ENCODE results near the gene FRAT1.

FRAT1 gene

DNA sequence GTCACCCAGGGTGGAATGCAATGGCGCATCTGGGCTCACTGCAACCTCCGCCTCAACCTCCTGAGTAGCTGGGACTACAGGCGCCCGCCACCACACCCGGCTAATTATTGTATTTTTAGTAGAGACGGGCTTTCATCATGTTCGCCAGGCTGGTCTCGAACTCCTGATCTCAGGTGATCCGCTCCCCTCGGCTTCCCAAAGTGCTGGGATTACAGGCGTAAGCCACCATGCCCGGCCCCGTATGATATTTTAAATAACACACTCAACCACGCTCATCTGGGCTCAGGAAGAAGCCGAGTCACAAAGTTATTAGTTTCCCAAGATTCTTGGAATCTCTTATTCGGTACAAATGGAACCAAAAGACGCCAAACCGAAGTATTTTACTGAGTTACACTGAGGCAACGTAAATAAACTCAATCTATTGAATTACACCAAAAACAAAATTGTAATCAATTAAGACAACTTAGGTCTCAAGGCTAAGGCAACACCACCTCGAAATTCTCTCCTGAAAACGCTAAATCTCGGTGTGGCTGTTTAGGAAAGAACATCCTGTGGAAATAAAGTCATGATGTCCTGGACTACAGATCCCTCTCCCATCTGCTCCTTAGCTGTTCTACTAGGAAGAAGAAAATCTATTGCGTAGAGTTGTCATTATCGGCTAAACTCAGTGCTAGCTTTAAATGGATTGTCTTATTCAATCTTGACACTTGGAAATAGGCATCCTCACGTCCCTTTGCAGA is 27.5 kb upstream of the FRAT1 start:
- H3K36me3 ChIP-seq (ENCODE audit: control insufficient read depth, insufficient read depth, low read length) = no peaks in the 10 kb centered on the region
- peak overlapping the region; percentile 71 for H3K4me3 ChIP-seq (ENCODE audit: low read depth, low read length)
- peak overlapping the region; percentile 47 for H3K9ac ChIP-seq (ENCODE audit: low read depth, low read length)
- H3K4me1 ChIP-seq (ENCODE audit: control insufficient read depth, insufficient read depth, low read length) = no peaks in the 10 kb centered on the region
- H3K27me3 ChIP-seq (ENCODE audit: control insufficient read depth, insufficient read depth, low read length) = no peaks in the 10 kb centered on the region
- no peaks in the 10 kb centered on the region for H3K9me3 ChIP-seq (ENCODE audit: control insufficient read depth, insufficient read depth, low read length)

DNA sequence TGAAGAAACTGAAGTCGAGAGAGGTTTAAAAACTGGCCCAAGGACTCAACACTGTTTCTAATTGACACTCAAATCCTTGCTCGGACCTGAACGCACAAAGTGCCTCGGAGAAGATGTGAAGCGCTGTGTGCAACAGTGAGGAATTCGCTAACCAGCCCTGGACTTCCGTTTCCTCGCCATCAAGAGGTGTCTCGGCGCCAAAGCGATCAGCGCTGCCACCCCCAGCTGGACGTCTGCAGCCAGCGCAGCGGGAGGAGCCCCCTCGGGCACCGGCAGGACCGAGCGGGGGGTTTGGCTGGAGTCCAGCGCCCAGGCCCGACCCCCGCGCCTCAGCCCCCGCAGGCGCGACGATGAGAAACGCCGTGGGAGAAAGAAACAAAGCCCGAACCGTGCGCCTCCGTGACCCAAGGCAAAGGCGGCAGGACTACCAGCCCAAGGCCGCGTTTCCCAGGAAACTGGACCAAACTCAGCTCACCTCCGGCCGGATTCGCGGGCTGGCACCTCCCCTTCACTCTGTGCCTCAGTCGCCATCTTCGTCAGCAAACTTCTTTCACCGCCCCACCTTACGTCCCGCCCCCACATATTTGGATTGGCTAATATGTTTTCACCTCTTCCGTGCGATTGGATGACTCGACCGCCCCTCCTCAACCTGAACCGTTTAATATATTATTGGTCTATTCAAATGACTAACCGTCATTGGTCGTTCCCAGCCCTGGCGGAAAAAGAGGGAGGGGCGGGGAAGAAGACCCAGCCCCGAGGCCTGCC is 26.8 kb upstream of the FRAT1 start, which contains the start of gene ARHGAP19:
Gene ARHGAP19 (minus strand): TSS at position 541 of the 765 bp plus-strand sequence. CDS start 10 bp downstream, at position 531.
- H3K27me3 ChIP-seq (ENCODE audit: control insufficient read depth, insufficient read depth, low read length) = no peaks in the 10 kb centered on the region
- H3K9me3 ChIP-seq (ENCODE audit: control insufficient read depth, insufficient read depth, low read length) = no peaks in the 10 kb centered on the region
- peak within 1 kb of the TSS; percentile 47 for H3K9ac ChIP-seq (ENCODE audit: low read depth, low read length)
- no peaks in the 10 kb centered on the region for H3K36me3 ChIP-seq (ENCODE audit: control insufficient read depth, insufficient read depth, low read length)
- H3K4me3 ChIP-seq (ENCODE audit: low read depth, low read length) = peak within 1 kb of the TSS; percentile 71
- H3K4me1 ChIP-seq (ENCODE audit: control insufficient read depth, insufficient read depth, low read length) = no peaks in the 10 kb centered on the region

DNA sequence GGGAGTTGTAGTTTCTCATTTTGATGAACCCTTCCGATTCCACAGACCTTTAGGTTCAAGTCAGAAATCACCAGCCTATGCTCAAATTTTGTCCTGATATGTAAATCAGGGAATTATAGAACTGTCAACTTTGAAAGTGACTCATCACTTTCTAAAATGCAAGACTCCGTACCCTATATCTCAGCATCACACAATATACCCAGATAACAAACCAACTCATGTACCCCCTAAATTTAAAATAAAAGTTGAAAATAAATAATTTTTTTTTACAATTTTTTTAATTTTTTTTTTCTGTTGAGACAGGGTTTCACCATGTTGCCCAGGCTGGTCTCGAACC is 26.2 kb upstream of the FRAT1 start:
- Histone ChIP-seq H3K27me3 (ENCODE audit: control insufficient read depth, insufficient read depth, low read length) (no peaks in the 10 kb centered on the region), H3K4me3 (ENCODE audit: low read depth, low read length) (no peak overlapping the region), H3K36me3 (ENCODE audit: control insufficient read depth, insufficient read depth, low read length) (no peaks in the 10 kb centered on the region), H3K9me3 (ENCODE audit: control insufficient read depth, insufficient read depth, low read length) (no peaks in the 10 kb centered on the region), H3K4me1 (ENCODE audit: control insufficient read depth, insufficient read depth, low read length) (no peaks in the 10 kb centered on the region), H3K9ac (ENCODE audit: low read depth, low read length) (no peak overlapping the region)

DNA sequence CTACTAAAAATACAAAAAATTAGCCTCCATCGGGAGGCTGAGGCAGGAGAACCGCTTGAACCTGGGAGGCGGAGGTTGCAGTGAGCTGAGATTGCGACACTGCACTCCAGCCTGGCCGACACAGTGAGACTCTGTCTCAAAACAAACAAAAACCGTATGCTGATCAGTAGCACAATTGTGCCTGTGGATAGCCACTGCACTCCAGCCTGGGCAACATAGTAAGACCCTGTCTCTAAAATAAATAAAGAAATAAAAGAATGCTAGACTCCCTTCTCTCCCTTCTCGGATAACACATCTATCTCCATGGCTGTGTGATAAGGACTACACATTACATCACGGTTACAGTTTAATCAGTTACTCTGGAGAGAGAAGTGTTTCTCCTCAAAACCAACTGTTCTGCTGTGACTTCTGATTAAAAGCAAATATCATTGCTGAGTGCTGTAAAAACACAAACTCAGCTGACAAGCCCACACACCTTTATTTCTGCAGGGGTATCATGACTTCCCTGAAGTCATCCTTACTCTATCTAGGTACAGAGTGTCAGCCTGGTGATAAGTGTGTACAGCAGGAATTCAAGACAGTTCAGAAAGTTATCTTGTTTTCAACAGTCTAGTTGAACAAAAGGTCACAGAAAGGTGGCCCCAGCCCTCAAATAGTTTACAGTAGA is 21.4 kb upstream of the FRAT1 start:
- Histone ChIP-seq H3K36me3 (ENCODE audit: control insufficient read depth, insufficient read depth, low read length) (no peaks in the 10 kb centered on the region), H3K9ac (ENCODE audit: low read depth, low read length) (no peak overlapping the region), H3K4me1 (ENCODE audit: control insufficient read depth, insufficient read depth, low read length) (no peaks in the 10 kb centered on the region)

DNA sequence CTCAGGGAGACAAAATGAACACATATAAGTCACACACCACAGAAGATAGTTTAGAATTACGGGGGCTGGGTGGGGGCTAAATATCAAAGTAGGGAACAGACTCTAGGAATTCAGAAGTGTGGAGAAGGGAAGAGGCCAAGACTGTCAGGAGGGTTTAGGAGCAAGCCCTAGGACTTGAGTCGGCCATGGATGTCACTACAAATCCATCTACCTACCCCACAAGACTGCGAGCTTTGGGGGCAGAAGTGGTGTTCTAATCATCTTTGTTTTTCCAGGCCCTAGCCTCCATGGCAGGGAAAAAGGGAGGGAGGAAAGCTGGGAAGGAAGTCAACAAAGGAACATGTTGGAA is 20.9 kb upstream of the FRAT1 start:
- Histone ChIP-seq H3K9me3 (ENCODE audit: control insufficient read depth, insufficient read depth, low read length) (no peaks in the 10 kb centered on the region), H3K4me1 (ENCODE audit: control insufficient read depth, insufficient read depth, low read length) (no peaks in the 10 kb centered on the region), H3K36me3 (ENCODE audit: control insufficient read depth, insufficient read depth, low read length) (no peaks in the 10 kb centered on the region), H3K9ac (ENCODE audit: low read depth, low read length) (no peak overlapping the region), H3K27me3 (ENCODE audit: control insufficient read depth, insufficient read depth, low read length) (no peaks in the 10 kb centered on the region), H3K4me3 (ENCODE audit: low read depth, low read length) (no peak overlapping the region)

More for the DNA sequence above, 21.4 kb upstream of the FRAT1 start:
- H3K9me3 ChIP-seq (ENCODE audit: control insufficient read depth, insufficient read depth, low read length) = no peaks in the 10 kb centered on the region
- H3K4me3 ChIP-seq (ENCODE audit: low read depth, low read length) = no peak overlapping the region
- H3K27me3 ChIP-seq (ENCODE audit: control insufficient read depth, insufficient read depth, low read length) = no peaks in the 10 kb centered on the region

DNA sequence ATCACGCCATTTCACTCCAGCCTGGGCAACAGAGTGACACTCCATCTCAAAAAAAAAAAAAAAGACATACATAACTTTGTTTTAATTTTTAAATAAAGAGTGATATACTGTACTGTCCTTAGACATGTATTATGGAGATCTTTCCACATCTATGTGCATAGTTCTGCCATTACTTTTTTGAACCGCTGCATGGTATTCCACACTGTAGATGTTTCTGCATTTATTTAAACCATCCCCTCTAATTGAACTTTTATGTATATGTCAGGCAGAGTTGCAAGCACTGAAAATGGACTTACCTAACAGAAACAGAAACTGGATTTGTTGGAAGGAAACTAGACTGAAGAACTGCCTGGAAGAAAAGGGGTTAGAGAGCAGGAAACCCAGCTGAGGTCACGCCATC is 18.1 kb upstream of the FRAT1 start:
- no peaks in the 10 kb centered on the region for H3K4me1 ChIP-seq (ENCODE audit: control insufficient read depth, insufficient read depth, low read length)
- H3K36me3 ChIP-seq (ENCODE audit: control insufficient read depth, insufficient read depth, low read length) = no peaks in the 10 kb centered on the region
- no peak overlapping the region for H3K9ac ChIP-seq (ENCODE audit: low read depth, low read length)
- H3K9me3 ChIP-seq (ENCODE audit: control insufficient read depth, insufficient read depth, low read length) = no peaks in the 10 kb centered on the region
- H3K27me3 ChIP-seq (ENCODE audit: control insufficient read depth, insufficient read depth, low read length) = no peaks in the 10 kb centered on the region
- H3K4me3 ChIP-seq (ENCODE audit: low read depth, low read length) = no peak overlapping the region

DNA sequence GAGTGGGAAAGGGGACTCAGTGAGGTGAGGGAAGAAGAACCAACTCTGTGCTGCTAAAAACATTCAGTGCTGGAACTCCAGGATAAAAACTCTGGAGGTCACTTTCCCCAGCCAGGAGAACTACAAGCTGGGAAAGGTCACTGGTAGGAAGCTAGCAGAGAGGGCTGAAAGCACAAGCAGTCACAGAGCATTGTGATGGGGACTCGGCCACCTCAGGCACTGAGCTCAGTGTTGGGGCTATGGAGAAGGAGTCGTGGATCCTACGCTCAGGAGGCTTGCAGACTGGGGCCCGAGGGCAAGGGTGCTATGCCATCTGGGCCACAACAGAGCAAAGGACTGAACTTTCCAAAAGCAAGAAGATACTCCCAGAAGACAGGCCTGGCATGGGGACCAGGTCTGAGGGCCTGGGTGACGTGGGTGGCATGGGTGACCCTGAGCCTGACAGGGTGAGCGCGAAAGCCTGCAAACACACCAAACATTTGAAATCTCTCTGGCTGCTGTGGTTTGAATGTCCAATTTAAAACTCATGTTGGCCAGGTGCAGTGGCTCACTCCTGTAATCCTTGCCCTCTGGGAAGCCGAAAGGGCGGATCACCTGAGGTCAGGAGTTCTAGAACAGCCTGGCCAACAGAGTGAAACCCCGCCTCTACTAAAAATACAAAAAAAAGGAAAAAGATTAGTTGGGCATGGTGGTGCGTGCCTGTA is 16.8 kb upstream of the FRAT1 start:
- no peaks in the 10 kb centered on the region for H3K27me3 ChIP-seq (ENCODE audit: control insufficient read depth, insufficient read depth, low read length)
- H3K4me3 ChIP-seq (ENCODE audit: low read depth, low read length) = no peak overlapping the region
- no peaks in the 10 kb centered on the region for H3K4me1 ChIP-seq (ENCODE audit: control insufficient read depth, insufficient read depth, low read length)
- H3K9me3 ChIP-seq (ENCODE audit: control insufficient read depth, insufficient read depth, low read length) = no peaks in the 10 kb centered on the region
- no peaks in the 10 kb centered on the region for H3K36me3 ChIP-seq (ENCODE audit: control insufficient read depth, insufficient read depth, low read length)
- H3K9ac ChIP-seq (ENCODE audit: low read depth, low read length) = no peak overlapping the region

DNA sequence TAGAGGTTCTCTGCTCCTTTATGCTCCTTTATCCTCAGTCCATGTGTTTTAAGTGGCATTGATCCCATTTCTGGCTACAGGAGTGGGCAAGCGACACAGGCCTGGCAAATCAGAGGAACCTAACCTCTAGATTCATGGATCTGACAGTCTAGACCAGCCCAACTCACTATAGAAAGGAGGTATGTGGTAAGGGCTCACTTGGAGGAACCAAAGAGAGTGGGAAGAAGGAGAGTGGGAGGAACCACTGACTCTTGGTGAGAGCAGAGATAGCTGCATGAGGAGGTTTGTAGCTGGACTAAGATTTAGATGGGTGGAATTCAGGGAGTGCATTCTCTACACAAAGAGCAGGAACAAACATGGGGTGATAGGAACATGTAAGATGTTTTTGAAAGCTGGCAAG is 11.6 kb upstream of the FRAT1 start:
- Histone ChIP-seq H3K4me3 (ENCODE audit: low read depth, low read length) (no peak overlapping the region), H3K4me1 (ENCODE audit: control insufficient read depth, insufficient read depth, low read length) (no peaks in the 10 kb centered on the region), H3K27me3 (ENCODE audit: control insufficient read depth, insufficient read depth, low read length) (peaks cover 2% of the 10 kb centered on the region), H3K9ac (ENCODE audit: low read depth, low read length) (no peak overlapping the region), H3K36me3 (ENCODE audit: control insufficient read depth, insufficient read depth, low read length) (no peaks in the 10 kb centered on the region), H3K9me3 (ENCODE audit: control insufficient read depth, insufficient read depth, low read length) (no peaks in the 10 kb centered on the region)

DNA sequence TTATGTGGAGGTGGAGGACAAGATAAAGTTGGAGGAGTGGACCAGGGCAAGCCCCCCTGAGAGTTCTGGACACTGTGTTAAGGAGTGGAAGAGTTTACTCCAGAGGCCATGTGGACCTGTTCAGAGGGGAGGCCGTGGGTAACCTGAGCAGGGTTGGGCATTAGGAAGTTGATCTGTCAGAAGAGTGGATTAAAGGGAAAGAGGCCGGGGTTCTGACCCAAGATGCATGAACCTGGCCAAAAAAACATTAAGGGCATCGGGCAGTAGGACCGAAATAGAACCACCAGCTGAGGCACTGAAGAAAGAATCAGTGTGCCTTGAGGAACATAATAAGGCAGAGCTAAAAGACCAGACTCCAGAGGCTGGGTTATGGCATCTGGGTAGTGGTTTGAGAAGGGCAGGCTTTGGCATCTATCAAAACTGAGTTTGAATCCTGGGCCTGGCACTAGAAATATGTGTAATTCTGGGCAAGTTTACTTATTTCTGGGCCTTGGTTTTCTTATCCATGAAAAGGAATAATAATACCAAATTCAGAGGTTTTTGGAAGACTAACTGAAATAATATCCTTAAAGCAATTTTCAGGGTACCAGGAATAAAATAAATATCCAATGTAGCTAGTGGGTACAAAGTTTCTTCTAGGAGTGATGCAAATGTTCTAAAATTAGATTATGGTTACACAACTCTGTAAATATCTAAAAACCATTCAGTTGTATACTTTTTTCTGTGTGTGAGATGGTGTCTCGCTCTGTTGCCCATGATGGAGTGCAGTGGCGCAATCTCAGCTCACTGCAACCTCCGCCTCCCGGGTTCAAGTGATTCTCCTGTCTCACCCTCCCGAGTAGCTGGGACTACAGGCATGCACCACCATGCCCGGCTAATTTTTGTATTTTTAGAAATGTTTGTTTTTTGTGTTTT is 10.9 kb upstream of the FRAT1 start:
- Histone ChIP-seq H3K9me3 (ENCODE audit: control insufficient read depth, insufficient read depth, low read length) (no peaks in the 10 kb centered on the region), H3K27me3 (ENCODE audit: control insufficient read depth, insufficient read depth, low read length) (peaks cover 2% of the 10 kb centered on the region), H3K9ac (ENCODE audit: low read depth, low read length) (no peak overlapping the region), H3K4me1 (ENCODE audit: control insufficient read depth, insufficient read depth, low read length) (no peaks in the 10 kb centered on the region), H3K36me3 (ENCODE audit: control insufficient read depth, insufficient read depth, low read length) (no peaks in the 10 kb centered on the region), H3K4me3 (ENCODE audit: low read depth, low read length) (no peak overlapping the region)

DNA sequence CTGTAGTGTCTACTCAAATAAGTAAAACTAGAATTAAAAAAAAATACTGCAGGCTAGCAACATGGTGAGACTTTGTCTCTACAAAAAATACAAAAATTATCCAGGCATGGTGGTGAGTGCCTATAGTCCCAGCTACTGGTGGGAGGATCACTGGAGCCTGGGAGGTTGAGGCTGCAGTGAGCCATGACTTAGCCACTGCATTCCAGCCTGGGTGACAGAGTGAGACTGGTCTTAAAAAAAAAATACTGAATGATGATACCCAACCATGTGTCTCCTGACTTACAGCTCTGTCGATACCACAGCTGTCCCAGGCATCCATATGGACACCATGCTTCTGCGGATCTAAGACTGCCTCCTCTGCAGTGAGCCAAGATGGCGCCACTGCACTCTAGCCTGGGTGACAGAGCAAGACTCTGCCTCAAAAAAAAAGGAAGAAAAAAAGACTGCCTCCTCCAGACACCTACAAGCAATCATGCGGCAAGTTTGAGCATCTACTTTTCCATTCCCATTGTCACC is 7.9 kb upstream of the FRAT1 start:
- Histone ChIP-seq H3K4me3 (ENCODE audit: low read depth, low read length) (no peak overlapping the region), H3K27me3 (ENCODE audit: control insufficient read depth, insufficient read depth, low read length) (peaks cover 2% of the 10 kb centered on the region), H3K36me3 (ENCODE audit: control insufficient read depth, insufficient read depth, low read length) (no peaks in the 10 kb centered on the region), H3K4me1 (ENCODE audit: control insufficient read depth, insufficient read depth, low read length) (no peaks in the 10 kb centered on the region), H3K9ac (ENCODE audit: low read depth, low read length) (no peak overlapping the region), H3K9me3 (ENCODE audit: control insufficient read depth, insufficient read depth, low read length) (no peaks in the 10 kb centered on the region)

DNA sequence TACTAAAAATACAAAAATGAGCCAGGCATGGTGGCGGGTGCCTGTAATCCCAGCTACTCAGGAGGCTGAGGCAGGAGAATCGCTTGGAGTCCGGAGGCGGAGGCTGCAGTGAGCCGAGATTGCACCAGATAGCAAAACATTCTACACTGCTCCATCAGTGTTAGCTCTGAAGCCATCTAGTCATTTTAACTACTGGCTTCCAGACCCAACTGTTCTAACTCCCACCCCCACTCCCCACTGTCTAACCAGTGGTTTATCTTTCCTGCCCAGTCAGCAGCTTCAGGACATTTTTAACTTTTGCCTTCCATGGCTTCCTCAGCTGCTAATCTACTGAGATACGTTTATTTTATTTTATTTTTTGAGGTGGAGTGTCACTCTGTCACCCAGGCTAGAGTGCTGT is 6.2 kb upstream of the FRAT1 start:
- H3K36me3 ChIP-seq (ENCODE audit: control insufficient read depth, insufficient read depth, low read length) = no peaks in the 10 kb centered on the region
- H3K4me1 ChIP-seq (ENCODE audit: control insufficient read depth, insufficient read depth, low read length) = no peaks in the 10 kb centered on the region
- H3K9me3 ChIP-seq (ENCODE audit: control insufficient read depth, insufficient read depth, low read length) = no peaks in the 10 kb centered on the region
- H3K9ac ChIP-seq (ENCODE audit: low read depth, low read length) = no peak overlapping the region
- no peak overlapping the region for H3K4me3 ChIP-seq (ENCODE audit: low read depth, low read length)
- no peaks in the 10 kb centered on the region for H3K27me3 ChIP-seq (ENCODE audit: control insufficient read depth, insufficient read depth, low read length)

Data from iPS-15b (cell line).